B cell (primary cell): ENCODE measurements around the gene NSF. TPM values are rescaled to one million over a fixed set of nuclear protein-coding genes. Genes with fewer than 3 reads are reported as not detected.
"Not testable (repeated sequence)": the region's sequence is repeated elsewhere in the genome, so short reads cannot be mapped to it uniquely, and the experiment has no call there.

Source experiments
- ATAC-seq: fragments of 200-7000 bp; cut with Tn5 transposase; one replicate; pipeline ENCODE4 v1.10.0; 2021; ENCODE audit warnings: low read depth, mild to moderate bottlenecking, moderate number of reproducible peaks, moderate library complexity
- CTCF ChIA-PET: fragments of 350-600 bp; sonication (Branson Sonifier 250); formaldehyde crosslinking; loops from one replicate; lab custom pipeline; 2021; ENCODE audit warnings: antibody characterized with exemption, inconsistent platforms; lab: Charles Lee
- POLR2A ChIA-PET: fragments of 350-600 bp; sonication (Branson Sonifier 250); formaldehyde crosslinking; loops from one replicate; lab custom pipeline; 2021; ENCODE audit warnings: antibody characterized with exemption; lab: Charles Lee
- DNase-seq: peaks from one replicate; pipeline ENCODE4 v3.0.0; 2013
- H2AFZ ChIP-seq: 2 replicates; pipeline ENCODE4 v1.6.1; 2012; ENCODE audit warnings: mild to moderate bottlenecking, low read depth, low read length; ENCODE audit not compliant: insufficient read depth, poor library complexity, severe bottlenecking
- H3K27ac ChIP-seq, 2 donors: 1 replicate in 1 of 2; 2 replicates in 1 of 2; pipeline ENCODE4 v1.5.1; 2012 to 2013; ENCODE audit warnings: low read length in 2 of 2, mild to moderate bottlenecking in 2 of 2, moderate library complexity in 1 of 2
- H3K27me3 ChIP-seq, 4 experiments: fragments of 200-600 bp in 1 of 4; sonication (generic) in 1 of 4; replicated peaks in 1 of 4; 1 replicate in 2 of 4; 2 replicates in 2 of 4; pipeline versions ENCODE4 v1.6.1 to v1.7.0; 2013 to 2016; ENCODE audit warnings: low read length in 3 of 4, mild to moderate bottlenecking in 2 of 4, mixed read lengths in 1 of 4, moderate library complexity in 1 of 4; ENCODE audit not compliant: insufficient read depth in 4 of 4, control insufficient read depth in 3 of 4; ENCODE audit errors: control extremely low read depth in 1 of 4
- H3K36me3 ChIP-seq, 2 experiments: replicated peaks in 1 of 2; 1 replicate in 1 of 2; 2 replicates in 1 of 2; pipeline versions ENCODE4 v1.6.1 to v1.7.1; 2013; ENCODE audit warnings: low read length in 1 of 2; ENCODE audit not compliant: insufficient read depth in 2 of 2, control insufficient read depth in 1 of 2; ENCODE audit errors: control extremely low read depth in 1 of 2, extremely low read depth in 1 of 2
- H3K4me1 ChIP-seq, 2 donors: fragments of 200-600 bp in 1 of 2; sonication (generic) in 1 of 2; 1 replicate in 1 of 2; 2 replicates in 1 of 2; pipeline versions ENCODE4 v1.5.1 to v1.6.1; 2013 to 2017; ENCODE audit warnings: low read length in 2 of 2; ENCODE audit not compliant: control insufficient read depth in 2 of 2, insufficient read depth in 2 of 2
- H3K4me2 ChIP-seq: replicated peaks from 2 replicates; pipeline ENCODE3; 2012; ENCODE audit warnings: mild to moderate bottlenecking, low read depth, low read length; ENCODE audit not compliant: poor library complexity, severe bottlenecking
- H3K4me3 ChIP-seq, 5 experiments: fragments of 200-600 bp in 1 of 5; sonication (generic) in 1 of 5; 1 replicate in 3 of 5; 2 replicates in 2 of 5; pipeline versions ENCODE4 v1.5.1 to v1.7.0; 2011 to 2016; ENCODE audit warnings: low read length in 4 of 5, mild to moderate bottlenecking in 4 of 5, low read depth in 2 of 5, control low read depth in 1 of 5, moderate library complexity in 1 of 5; ENCODE audit not compliant: insufficient read depth in 1 of 5; ENCODE audit errors: control extremely low read depth in 1 of 5, extremely low read depth in 1 of 5
- H3K79me2 ChIP-seq: fragments of 200-600 bp; sonication (generic); one replicate; pipeline ENCODE4 v1.6.0; 2016; ENCODE audit warnings: low read length; ENCODE audit not compliant: control insufficient read depth, insufficient read depth
- H3K9ac ChIP-seq: fragments of 200-600 bp; sonication (generic); 2 replicates; pipeline ENCODE4 v1.6.1; 2017; ENCODE audit warnings: mild to moderate bottlenecking, low read length, moderate library complexity
- H3K9me3 ChIP-seq, 3 donors: one replicate each; pipeline versions ENCODE4 v1.6.1 to v1.7.1; 2013; ENCODE audit warnings: low read length in 2 of 3; ENCODE audit not compliant: control insufficient read depth in 2 of 3, insufficient read depth in 1 of 3; ENCODE audit errors: control extremely low read depth in 1 of 3
- H4K20me1 ChIP-seq: 2 replicates; pipeline ENCODE4 v1.6.0; 2012; ENCODE audit warnings: mild to moderate bottlenecking, low read length; ENCODE audit not compliant: insufficient read depth, control insufficient read depth, poor library complexity, severe bottlenecking
- H3K27ac Mint-ChIP-seq: one replicate; pipeline ENCODE4 v1.8.0; 2021; ENCODE audit warnings: mixed read lengths
- H3K27me3 Mint-ChIP-seq: one replicate; pipeline ENCODE4 v1.8.0; 2021; ENCODE audit warnings: mixed read lengths
- H3K4me1 Mint-ChIP-seq: one replicate; pipeline ENCODE4 v1.8.0; 2021; ENCODE audit warnings: mixed read lengths
- H3K4me3 Mint-ChIP-seq: one replicate; pipeline ENCODE4 v1.8.0; 2021; ENCODE audit warnings: mixed read lengths
- H3K9me3 Mint-ChIP-seq: one replicate; pipeline ENCODE4 v1.8.0; 2022; ENCODE audit warnings: mixed read lengths; ENCODE audit not compliant: insufficient read depth
- CTCF ChIP-seq: fragments of 200-600 bp; IDR thresholded peaks from one replicate; pipeline ENCODE4 v1.8.0; 2022; ENCODE audit warnings: antibody characterized with exemption, mild to moderate bottlenecking
- WGBS: methylation state at CpG from one replicate; pipeline ENCODE4 v1.1.5; 2013; ENCODE audit warnings: missing lambda C conversion rate; ENCODE audit not compliant: insufficient coverage; 5-methylcytosine and 5-hydroxymethylcytosine counted together
- intact Hi-C: fragments of 100-400 bp; cut with micrococcal nuclease; formaldehyde crosslinking; loops from one replicate; pipeline ENCODE4 v1.10.0; 2022
- polyA plus RNA-seq: library from polyadenylated mRNA; depleted of rRNA; stranded (reverse); fragments of >200 nt; gene quantifications from 2 replicates; pipeline ENCODE4 v1.2.3, GENCODE V29; 2012
- total RNA-seq, 2 donors: library from RNA; stranded (reverse); fragments of 120-200 nt in 1 of 2; gene quantifications; 1 replicate in 1 of 2; 2 replicates in 1 of 2; pipeline versions ENCODE4 v1.2.3 to v1.2.4, GENCODE V29; 2013 to 2022

Gene NSF
- total and polyA plus RNA-seq, 2 donors (not counting 1 experiment from before 2014, with no cell fraction given), result 10.9 to 91.0 TPM

DNA sequence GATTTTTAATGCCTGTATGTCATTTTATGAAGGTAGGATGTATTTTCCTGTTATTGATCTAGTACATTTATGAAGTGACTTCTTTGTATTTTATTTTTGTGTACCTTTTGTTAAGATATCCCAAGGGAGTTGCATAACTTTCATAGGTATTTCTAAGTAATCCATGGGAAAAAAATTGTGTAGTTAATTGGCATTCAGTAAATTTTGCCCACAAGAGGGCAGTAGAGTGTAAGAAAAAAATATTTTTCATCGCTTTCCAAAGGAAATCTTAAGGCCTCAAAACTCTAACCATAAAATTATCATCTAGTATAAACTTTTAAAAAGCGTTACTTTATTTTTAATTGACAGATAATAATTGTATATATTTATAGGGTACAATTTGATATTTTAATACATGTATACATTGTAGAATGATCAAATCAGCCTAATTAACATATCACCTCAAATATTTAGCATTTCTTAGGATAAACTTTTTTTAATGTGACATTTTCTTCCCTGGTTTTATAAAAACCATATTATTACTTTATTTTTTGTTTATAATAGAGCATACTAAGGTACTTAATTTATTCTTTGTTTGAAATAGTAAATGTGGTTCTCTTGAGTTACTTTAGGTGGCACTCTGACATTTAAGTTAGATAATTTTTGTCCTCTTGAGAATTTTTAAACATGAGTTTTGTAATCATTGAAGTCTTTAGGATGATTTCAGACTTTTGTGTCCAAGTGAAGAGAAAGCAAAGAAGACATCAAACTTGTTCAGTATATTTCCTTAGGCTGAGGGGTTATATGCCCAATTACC, 51.6 kb downstream of the NSF start:
- H3K4me1 ChIP-seq, CTCF ChIA-PET, H3K9me3 Mint-ChIP-seq, DNase-seq, H3K4me3 Mint-ChIP-seq, H4K20me1 ChIP-seq, H3K27me3 Mint-ChIP-seq, H3K4me3 ChIP-seq, H3K9ac ChIP-seq, H3K4me1 Mint-ChIP-seq, H3K4me2 ChIP-seq, H3K27ac Mint-ChIP-seq, ATAC-seq, H3K27me3 ChIP-seq, H3K9me3 ChIP-seq, H3K36me3 ChIP-seq, H2AFZ ChIP-seq, H3K79me2 ChIP-seq, H3K27ac ChIP-seq, intact Hi-C loops, POLR2A ChIA-PET: not testable (repeated sequence)
- WGBS, result no CpG with 5 or more reads among the region's 2 CpGs
- TF ChIP-seq CTCF, result peak; percentile 40

DNA sequence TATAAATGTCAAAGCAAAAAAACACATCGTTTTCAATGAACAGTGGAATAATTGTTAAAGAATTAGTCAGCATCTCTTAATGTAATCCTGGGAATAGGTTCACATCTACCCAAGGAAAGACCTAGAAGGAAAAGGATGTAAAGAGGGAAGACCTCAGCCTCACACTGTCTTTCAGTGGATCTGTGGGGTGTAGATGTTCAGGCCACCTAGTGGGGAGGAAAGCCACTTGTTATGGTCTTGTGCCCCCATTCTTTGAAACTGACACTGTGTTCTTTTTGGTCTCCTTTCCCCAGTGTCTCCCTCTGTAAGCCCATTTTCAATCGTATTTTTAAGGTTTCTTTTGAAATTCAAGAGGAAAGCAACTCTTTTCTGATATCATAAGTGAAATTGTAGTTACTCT, 56.8 kb downstream of the NSF start:
- H3K4me2 ChIP-seq, H4K20me1 ChIP-seq, intact Hi-C loops, ATAC-seq, H3K27ac Mint-ChIP-seq, H3K9me3 ChIP-seq, H3K27me3 ChIP-seq, H3K9ac ChIP-seq, H3K4me1 Mint-ChIP-seq, POLR2A ChIA-PET, DNase-seq, H3K79me2 ChIP-seq, H3K4me3 Mint-ChIP-seq, H3K9me3 Mint-ChIP-seq, H3K27me3 Mint-ChIP-seq, CTCF ChIA-PET, H2AFZ ChIP-seq, H3K27ac ChIP-seq, H3K4me3 ChIP-seq, H3K4me1 ChIP-seq, H3K36me3 ChIP-seq: not testable (repeated sequence)
- WGBS, result no CpG with 5 or more reads among the region's 2 CpGs

DNA sequence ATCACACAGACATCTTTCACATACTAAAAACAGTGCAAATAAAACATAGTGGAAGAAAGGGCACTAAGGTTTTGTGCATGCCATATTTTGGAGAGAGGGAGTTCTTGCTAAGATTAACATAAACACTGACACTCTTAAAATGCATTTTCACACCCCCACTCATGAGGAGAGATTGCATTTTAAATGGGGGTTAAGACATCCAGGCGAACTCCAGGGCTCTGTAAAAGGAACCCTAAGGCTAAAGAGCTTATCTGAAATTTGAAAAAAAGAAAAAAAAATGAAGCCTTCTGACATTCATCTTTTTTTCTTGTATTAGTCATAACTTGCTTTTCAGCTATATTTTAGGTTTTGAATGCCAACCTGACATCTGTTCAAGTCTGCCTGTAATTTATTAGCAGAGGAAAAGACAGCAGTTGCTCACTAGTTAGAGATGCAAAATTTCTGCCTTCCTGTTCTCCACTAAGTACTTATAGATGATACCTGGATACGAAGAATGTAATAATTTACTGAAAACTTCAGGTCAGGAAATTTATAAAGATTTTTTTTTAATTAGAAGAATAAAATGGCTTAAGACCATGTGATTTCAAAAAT, 57.3 kb downstream of the NSF start:
- ATAC-seq, POLR2A ChIA-PET, H3K27ac Mint-ChIP-seq, DNase-seq, H3K4me3 Mint-ChIP-seq, H3K36me3 ChIP-seq, H3K9me3 ChIP-seq, H3K4me3 ChIP-seq, H3K9ac ChIP-seq, H4K20me1 ChIP-seq, H3K9me3 Mint-ChIP-seq, H3K4me1 ChIP-seq, H3K27me3 Mint-ChIP-seq, intact Hi-C loops, H2AFZ ChIP-seq, H3K79me2 ChIP-seq, H3K4me2 ChIP-seq, H3K4me1 Mint-ChIP-seq, H3K27me3 ChIP-seq, H3K27ac ChIP-seq, CTCF ChIA-PET: not testable (repeated sequence)
- no CpG with 5 or more reads among the region's 2 CpGs for WGBS
